HepG2 (cell line): ENCODE measurements around the gene ZSCAN21. TPM values are rescaled to one million over a fixed set of nuclear protein-coding genes. Genes with fewer than 3 reads are reported as not detected.

Source experiments
- CC2D1A ChIP-seq: sonication (generic); formaldehyde crosslinking; IDR thresholded peaks from 2 replicates; pipeline ENCODE4 v1.8.1; 2023; ENCODE audit warnings: mild to moderate bottlenecking, missing genetic modification reagents
- EP300 ChIP-seq, 3 experiments: sonication (generic) in 1 of 3; formaldehyde crosslinking in 1 of 3; IDR thresholded peaks; 2 replicates each; pipeline versions ENCODE4 v1.5.1 to v1.6.1; 2011 to 2020; ENCODE audit warnings: low read depth in 2 of 3, low read length in 2 of 3, borderline replicate concordance in 1 of 3, improper control_type of control experiment in 1 of 3, mild to moderate bottlenecking in 1 of 3, missing genetic modification reagents in 1 of 3, moderate library complexity in 1 of 3
- EZH2 ChIP-seq: conservative IDR thresholded peaks from 2 replicates; pipeline ENCODE4 v1.6.1; 2012; ENCODE audit warnings: mild to moderate bottlenecking, low read depth, low read length, moderate library complexity
- GPBP1L1 ChIP-seq: sonication (generic); formaldehyde crosslinking; IDR thresholded peaks from 2 replicates; pipeline ENCODE4 v1.5.0; 2020; ENCODE audit warnings: mild to moderate bottlenecking, missing genetic modification reagents
- HOXA7 ChIP-seq: sonication (generic); formaldehyde crosslinking; IDR thresholded peaks from 2 replicates; pipeline ENCODE4 v1.8.1; 2022; ENCODE audit warnings: mild to moderate bottlenecking, missing genetic modification reagents, moderate library complexity
- KLF16 ChIP-seq, 2 experiments: sonication (generic) in 1 of 2; formaldehyde crosslinking in 1 of 2; IDR thresholded peaks; 2 replicates each; pipeline versions ENCODE4 v1.6.1 to v1.8.0; 2016 to 2023; ENCODE audit warnings: missing genetic modification reagents in 2 of 2, missing compliant biosample characterization in 1 of 2
- KMT2A ChIP-seq: sonication (generic); formaldehyde crosslinking; IDR thresholded peaks from 2 replicates; pipeline ENCODE4 v1.4.0; 2020; ENCODE audit warnings: missing genetic modification reagents
- MLLT10 ChIP-seq: sonication (generic); formaldehyde crosslinking; IDR thresholded peaks from 2 replicates; pipeline ENCODE4 v1.4.0; 2020; ENCODE audit warnings: missing genetic modification reagents
- MTF2 ChIP-seq: sonication (generic); formaldehyde crosslinking; IDR thresholded peaks from 2 replicates; pipeline ENCODE4 v1.5.0; 2020; ENCODE audit warnings: missing genetic modification reagents, borderline replicate concordance
- NR0B2 ChIP-seq: sonication (generic); formaldehyde crosslinking; IDR thresholded peaks from 2 replicates; pipeline ENCODE4 v1.4.0; 2020; ENCODE audit warnings: mild to moderate bottlenecking, missing genetic modification reagents
- PPARG ChIP-seq: conservative IDR thresholded peaks from 2 replicates; pipeline ENCODE4 v1.6.1; 2016; ENCODE audit warnings: missing biosample characterization, missing genetic modification reagents
- RAD21 ChIP-seq: fragments of 450-650 bp; formaldehyde crosslinking; IDR thresholded peaks from 2 replicates; pipeline ENCODE4 v1.5.0; 2020; ENCODE audit warnings: mild to moderate bottlenecking
- SAFB2 ChIP-seq: sonication (generic); formaldehyde crosslinking; IDR thresholded peaks from 2 replicates; pipeline ENCODE4 v1.5.1; 2020; ENCODE audit warnings: missing genetic modification reagents, low read depth, mild to moderate bottlenecking, borderline replicate concordance
- TBX3 ChIP-seq: fragments of 450-650 bp; IDR thresholded peaks from 2 replicates; pipeline ENCODE4 v1.6.1; 2017; ENCODE audit warnings: antibody characterized with exemption, mild to moderate bottlenecking, inconsistent platforms, borderline replicate concordance
- TEAD3 ChIP-seq: optimal IDR thresholded peaks from 2 replicates; pipeline ENCODE3; 2016; ENCODE audit warnings: borderline replicate concordance
- ZEB1 ChIP-seq: IDR thresholded peaks from 2 replicates; pipeline ENCODE4 v1.6.1; 2012; ENCODE audit warnings: mild to moderate bottlenecking, low read depth, inconsistent platforms; ENCODE audit not compliant: insufficient replicate concordance
- ZNF136 ChIP-seq: sonication (generic); formaldehyde crosslinking; IDR thresholded peaks from 2 replicates; pipeline ENCODE4 v1.8.1; 2022; ENCODE audit warnings: low read depth, mild to moderate bottlenecking, moderate library complexity, missing genetic modification reagents
- ZNF224 ChIP-seq: sonication (generic); formaldehyde crosslinking; IDR thresholded peaks from 2 replicates; pipeline ENCODE4 v1.5.0; 2020; ENCODE audit warnings: mild to moderate bottlenecking, missing genetic modification reagents
- ZNF275 ChIP-seq: sonication (generic); formaldehyde crosslinking; IDR thresholded peaks from 2 replicates; pipeline ENCODE4 v1.8.0; 2022; ENCODE audit warnings: missing genetic modification reagents, mild to moderate bottlenecking, inconsistent platforms, borderline replicate concordance
- ZNF451 ChIP-seq: sonication (generic); formaldehyde crosslinking; IDR thresholded peaks from 2 replicates; pipeline ENCODE4 v1.5.0; 2020; ENCODE audit warnings: mild to moderate bottlenecking, missing genetic modification reagents
- ZNF563 ChIP-seq: sonication (generic); formaldehyde crosslinking; IDR thresholded peaks from 2 replicates; pipeline ENCODE4 v1.8.0; 2022; ENCODE audit warnings: mild to moderate bottlenecking, moderate library complexity, missing genetic modification reagents
- ZNF615 ChIP-seq: sonication (generic); formaldehyde crosslinking; IDR thresholded peaks from 2 replicates; pipeline ENCODE4 v1.5.0; 2020; ENCODE audit warnings: mild to moderate bottlenecking, missing genetic modification reagents, borderline replicate concordance
- ZSCAN22 ChIP-seq: sonication (generic); formaldehyde crosslinking; IDR thresholded peaks from 2 replicates; pipeline ENCODE4 v1.4.0; 2020; ENCODE audit warnings: mild to moderate bottlenecking, missing genetic modification reagents
- polyA plus RNA-seq, 8 experiments: library from polyadenylated mRNA; depleted of rRNA in 3 of 8; stranded (reverse) in 7 of 8; unstranded in 1 of 8; fragments of >200 nt; fragmentation: Illumina TruSeq in 4 of 8; extraction: Trizol in 4 of 8; gene quantifications; 2 replicates each; pipeline versions ENCODE4 v1.2.1 to v1.2.3, GENCODE V29; 2011 to 2016; ENCODE audit warnings: low read depth in 4 of 8, missing spikeins in 1 of 8, mixed read lengths in 1 of 8; ENCODE audit not compliant: insufficient read depth in 1 of 8
- total RNA-seq, 5 experiments: library from RNA; depleted of rRNA; stranded (reverse); fragments of >200 nt; fragmentation: Illumina TruSeq; extraction: Trizol; gene quantifications; 2 replicates each; pipeline ENCODE4 v1.2.3, GENCODE V29; 2016; ENCODE audit warnings: low read depth in 1 of 5

Gene ZSCAN21
- total and polyA plus RNA-seq, 2 of the 13 experiments (the other 11 are each of a cell fraction or from before 2014, with no cell fraction given), result 7.0 to 10.0 TPM

- peak; percentile 50; the same call in 1 of the 2 replicates for TF ChIP-seq RAD21 (CRISPR knock-in tag)
- no peak for TF ChIP-seq EZH2
- peak; percentile 90 for TF ChIP-seq ZNF136 (CRISPR knock-in tag)
- TF ChIP-seq HOXA7, result 0 out of 2 replicates have a peak, but pooled peaks have one; percentile 56
- peak; percentile 92; the same call in 1 of the 2 replicates for TF ChIP-seq ZNF451
- no peak for TF ChIP-seq TBX3
- peak; percentile 91 for TF ChIP-seq ZNF563 (CRISPR knock-in tag)
- no peak for TF ChIP-seq EP300 (IDR thresholded peaks at IDR 0.05; ENCODE audit: low read depth in 2 of 2, low read length in 2 of 2)
- peak; percentile 46; the same call in 1 of the 2 replicates for TF ChIP-seq EP300 (CRISPR knock-in tag; IDR thresholded peaks at IDR 0.05; ENCODE audit: borderline replicate concordance)
- TF ChIP-seq TEAD3 (CRISPR knock-in tag), result peak; percentile 65
- TF ChIP-seq SAFB2 (CRISPR knock-in tag), result peak; percentile 90
- no peak for TF ChIP-seq GPBP1L1 (CRISPR knock-in tag)
- peak; percentile 88 for TF ChIP-seq KMT2A (CRISPR knock-in tag)
- TF ChIP-seq CC2D1A (CRISPR knock-in tag), result no peak
- peak; percentile 86 for TF ChIP-seq ZNF615
- peak; percentile 89; the same call in 1 of the 2 replicates for TF ChIP-seq MTF2 (CRISPR knock-in tag)
- TF ChIP-seq ZEB1, result peak; percentile 38
- peak; percentile 73; the same call in 1 of the 2 replicates for TF ChIP-seq ZNF224
- TF ChIP-seq PPARG (CRISPR knock-in tag), result peak; percentile 49; the same call in 1 of the 2 replicates
- no peak for TF ChIP-seq MLLT10 (CRISPR knock-in tag)
- peak; percentile 91 to 95 for TF ChIP-seq KLF16 (CRISPR knock-in tag; IDR thresholded peaks at IDR 0.05)
- TF ChIP-seq ZSCAN22, result peak; percentile 74; the same call in 1 of the 2 replicates
- peak; percentile 84 for TF ChIP-seq ZNF275
- peak; percentile 88 for TF ChIP-seq NR0B2 (CRISPR knock-in tag)
These were observed 39.3 kb downstream of the ZSCAN21 start, which contains the start of gene COPS6 (continued) for GRCh38 chr7:100088621-100089457.
